HepG2 (cell line): ENCODE measurements around the gene ADAM10. TPM values are rescaled to one million over a fixed set of nuclear protein-coding genes. Genes with fewer than 3 reads are reported as not detected.

Experiments used
- ATAC-seq: fragments of 200-7000 bp; cut with Tn5 transposase; 3 replicates; pipeline ENCODE4 v1.9.1; 2020; ENCODE audit warnings: mild to moderate bottlenecking, moderate library complexity
- BruUV-seq: library from RNA; stranded (reverse); fragments of 400-500 nt; replicated peaks from 2 replicates; lab custom pipeline; 2021; lab: Mats Ljungman, UMichigan
- CTCF ChIA-PET: fragments of 300-600 bp; formaldehyde crosslinking; extraction: SDS; loops from one replicate; lab custom pipeline; 2021; ENCODE audit warnings: low total read pairs, inconsistent platforms, low intra/inter-chr PET ratio; lab: Yijun Ruan, JAX
- POLR2A ChIA-PET: fragments of 350-600 bp; sonication (Branson Sonifier 250); formaldehyde crosslinking; loops from one replicate; lab custom pipeline; 2020; ENCODE audit warnings: antibody characterized with exemption, inconsistent platforms; lab: Yijun Ruan, JAX
- DNase-seq: peaks from one replicate; pipeline ENCODE4 v3.0.0-alpha.2; 2015; ENCODE audit warnings: low spot score
- FAIRE-seq: peaks from 3 replicates; lab custom pipeline; 2011; peaks lifted over from hg19 to GRCh38; lab: Jason Lieb, UNC
- H2AFZ ChIP-seq: one replicate; pipeline ENCODE4 v1.6.1; 2011; ENCODE audit warnings: low read length, inconsistent platforms
- H3K27ac ChIP-seq: fragments of 300-600 bp; 3 replicates; pipeline ENCODE4 v1.8.0; 2011; ENCODE audit warnings: mixed run types, mild to moderate bottlenecking, mixed read lengths, low read length, inconsistent platforms; ENCODE audit not compliant: insufficient read depth; ENCODE audit errors: extremely low read length
- H3K27me3 ChIP-seq, 2 experiments: fragments of 200-600 bp in 1 of 2; 2 replicates in 1 of 2; 3 replicates in 1 of 2; pipeline versions ENCODE4 v1.6.0 to v1.8.0; 2011; ENCODE audit warnings: low read length in 2 of 2, mild to moderate bottlenecking in 2 of 2, moderate library complexity in 2 of 2, inconsistent platforms in 1 of 2; ENCODE audit not compliant: insufficient read depth in 2 of 2, control insufficient read depth in 1 of 2
- H3K36me3 ChIP-seq, 2 experiments: fragments of 200-600 bp in 1 of 2; replicated peaks in 1 of 2; 2 replicates in 1 of 2; 3 replicates in 1 of 2; pipeline versions ENCODE4 v1.5.1 to v1.8.0; 2011; ENCODE audit warnings: low read length in 2 of 2, inconsistent platforms in 1 of 2; ENCODE audit not compliant: insufficient read depth in 2 of 2, control insufficient read depth in 1 of 2
- H3K4me1 ChIP-seq: 2 replicates; pipeline ENCODE4 v1.5.1; 2012; ENCODE audit warnings: low read length, inconsistent platforms; ENCODE audit not compliant: insufficient read depth
- H3K4me2 ChIP-seq: 2 replicates; pipeline ENCODE4 v1.6.0; 2011; ENCODE audit warnings: low read depth, low read length, inconsistent platforms
- H3K4me3 ChIP-seq, 3 experiments: fragments of 200-600 bp in 1 of 3; sonication (generic), shearing (Covaris generic) in 1 of 3; replicated peaks in 1 of 3; 2 replicates each; pipeline ENCODE4 v1.5.1; 2011 to 2016; ENCODE audit warnings: low read length in 3 of 3, inconsistent platforms in 2 of 3, low read depth in 2 of 3, mild to moderate bottlenecking in 2 of 3, control low read depth in 1 of 3, mixed read lengths in 1 of 3; ENCODE audit not compliant: insufficient read depth in 1 of 3
- H3K79me2 ChIP-seq: one replicate; pipeline ENCODE4 v1.6.1; 2011; ENCODE audit warnings: low read length, inconsistent platforms; ENCODE audit not compliant: insufficient read depth
- H3K9ac ChIP-seq: 2 replicates; pipeline ENCODE4 v1.6.0; 2011; ENCODE audit warnings: mild to moderate bottlenecking, low read depth, low read length, inconsistent platforms; ENCODE audit not compliant: insufficient read depth
- H3K9me3 ChIP-seq: 2 replicates; pipeline ENCODE4 v1.5.1; 2012; ENCODE audit warnings: mild to moderate bottlenecking, low read length
- H4K20me1 ChIP-seq: 2 replicates; pipeline ENCODE4 v1.6.0; 2011; ENCODE audit warnings: inconsistent platforms, mild to moderate bottlenecking, low read length, moderate library complexity; ENCODE audit not compliant: insufficient read depth
- HIVEP1 ChIP-seq: sonication (generic); formaldehyde crosslinking; IDR thresholded peaks from 2 replicates; pipeline ENCODE4 v1.4.0; 2020; ENCODE audit warnings: mild to moderate bottlenecking, missing genetic modification reagents
- HMGA1 ChIP-seq: sonication (generic); formaldehyde crosslinking; conservative IDR thresholded peaks from 2 replicates; pipeline ENCODE4 v1.4.0; 2020; ENCODE audit warnings: missing genetic modification reagents
- KLF6 ChIP-seq: IDR thresholded peaks from 2 replicates; pipeline ENCODE4 v1.8.0; 2016; ENCODE audit warnings: missing biosample characterization, missing genetic modification reagents
- SAP130 ChIP-seq: IDR thresholded peaks from 2 replicates; pipeline ENCODE4 v1.6.1; 2016; ENCODE audit warnings: low read depth
- SP5 ChIP-seq: IDR thresholded peaks from 2 replicates; pipeline ENCODE4 v1.6.1; 2016; ENCODE audit warnings: low read depth, borderline replicate concordance
- STAG1 ChIP-seq: sonication (generic); formaldehyde crosslinking; IDR thresholded peaks from 2 replicates; pipeline ENCODE4 v1.4.0; 2020; ENCODE audit warnings: missing genetic modification reagents
- ZMYM4 ChIP-seq: sonication (generic); formaldehyde crosslinking; IDR thresholded peaks from 2 replicates; pipeline ENCODE4 v1.8.1; 2023; ENCODE audit warnings: mild to moderate bottlenecking, missing genetic modification reagents
- ZNF143 ChIP-seq: sonication (generic); formaldehyde crosslinking; IDR thresholded peaks from 2 replicates; pipeline ENCODE4 v1.4.0; 2020; ENCODE audit warnings: missing genetic modification reagents
- ZNF160 ChIP-seq: sonication (generic); formaldehyde crosslinking; IDR thresholded peaks from 2 replicates; pipeline ENCODE4 v1.8.0; 2022; ENCODE audit warnings: mild to moderate bottlenecking, inconsistent platforms, missing genetic modification reagents
- ZNF557 ChIP-seq: sonication (generic); formaldehyde crosslinking; IDR thresholded peaks from 2 replicates; pipeline ENCODE4 v1.4.0; 2020; ENCODE audit warnings: missing genetic modification reagents
- ZNF597 ChIP-seq: sonication (generic); formaldehyde crosslinking; IDR thresholded peaks from 2 replicates; pipeline ENCODE4 v1.5.0; 2020; ENCODE audit warnings: missing genetic modification reagents
- WGBS: methylation state at CpG from one replicate; pipeline ENCODE4 v1.1.6; 2017; ENCODE audit warnings: low lambda C conversion rate; 5-methylcytosine and 5-hydroxymethylcytosine counted together
- in situ Hi-C: cut with HindIII; loops from 2 replicates; pipeline ENCODE4 v1.10.0; 2017; ENCODE audit warnings: low pct_unique_long_range_greater_than_20kb; ENCODE audit not compliant: extremely low pct_ligation_motif_present
- intact Hi-C: fragments of 100-400 bp; cut with micrococcal nuclease; formaldehyde crosslinking; loops from one replicate; pipeline ENCODE4 v1.10.0; 2022; ENCODE audit not compliant: unreplicated experiment
- polyA plus RNA-seq, 8 experiments: library from polyadenylated mRNA; depleted of rRNA in 3 of 8; stranded (reverse) in 7 of 8; unstranded in 1 of 8; fragments of >200 nt; fragmentation: Illumina TruSeq in 4 of 8; extraction: Trizol in 4 of 8; gene quantifications; 2 replicates each; pipeline versions ENCODE4 v1.2.1 to v1.2.3, GENCODE V29; 2011 to 2016; ENCODE audit warnings: low read depth in 4 of 8, missing spikeins in 1 of 8, mixed read lengths in 1 of 8; ENCODE audit not compliant: insufficient read depth in 1 of 8
- total RNA-seq, 5 experiments: library from RNA; depleted of rRNA; stranded (reverse); fragments of >200 nt; fragmentation: Illumina TruSeq; extraction: Trizol; gene quantifications; 2 replicates each; pipeline ENCODE4 v1.2.3, GENCODE V29; 2016; ENCODE audit warnings: low read depth in 1 of 5
- TF ChIP-seq, protein P1 (sequence below): sonication (generic); formaldehyde crosslinking; IDR thresholded peaks from 2 replicates; pipeline ENCODE4 v1.4.0; 2020; ENCODE audit warnings: missing genetic modification reagents

Gene ADAM10
- total and polyA plus RNA-seq, 2 of the 13 experiments (the other 11 are each of a cell fraction or from before 2014, with no cell fraction given): 92.7 to 125 TPM

- TF ChIP-seq, protein P1, sequence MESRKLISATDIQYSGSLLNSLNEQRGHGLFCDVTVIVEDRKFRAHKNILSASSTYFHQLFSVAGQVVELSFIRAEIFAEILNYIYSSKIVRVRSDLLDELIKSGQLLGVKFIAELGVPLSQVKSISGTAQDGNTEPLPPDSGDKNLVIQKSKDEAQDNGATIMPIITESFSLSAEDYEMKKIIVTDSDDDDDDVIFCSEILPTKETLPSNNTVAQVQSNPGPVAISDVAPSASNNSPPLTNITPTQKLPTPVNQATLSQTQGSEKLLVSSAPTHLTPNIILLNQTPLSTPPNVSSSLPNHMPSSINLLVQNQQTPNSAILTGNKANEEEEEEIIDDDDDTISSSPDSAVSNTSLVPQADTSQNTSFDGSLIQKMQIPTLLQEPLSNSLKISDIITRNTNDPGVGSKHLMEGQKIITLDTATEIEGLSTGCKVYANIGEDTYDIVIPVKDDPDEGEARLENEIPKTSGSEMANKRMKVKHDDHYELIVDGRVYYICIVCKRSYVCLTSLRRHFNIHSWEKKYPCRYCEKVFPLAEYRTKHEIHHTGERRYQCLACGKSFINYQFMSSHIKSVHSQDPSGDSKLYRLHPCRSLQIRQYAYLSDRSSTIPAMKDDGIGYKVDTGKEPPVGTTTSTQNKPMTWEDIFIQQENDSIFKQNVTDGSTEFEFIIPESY (CRISPR knock-in tag): no peak
- no peak for TF ChIP-seq ZNF160 (CRISPR knock-in tag)
- TF ChIP-seq STAG1: no peak
Measured at GRCh38 chr15:58650102-58650501, 99.4 kb downstream of the ADAM10 start (continued).

GRCh38 chr15:58649175-58649574 lies 100.3 kb downstream of the ADAM10 start:
- Histone ChIP-seq H3K4me1 (no peaks in the 10 kb centered on the region), H3K79me2 (no peaks in the 10 kb centered on the region), H3K9ac (no peak overlapping the region), H3K36me3 (peaks cover 0 to 22% of the 10 kb centered on the region in 2 experiments; a peak in 3 of 5 replicates), H3K9me3 (no peaks in the 10 kb centered on the region), H3K27me3 (no peaks in the 10 kb centered on the region), H3K4me3 (no peak overlapping the region), H3K27ac (no peak overlapping the region), H4K20me1 (no peaks in the 10 kb centered on the region), H3K4me2 (no peak overlapping the region), H2AFZ (no peak overlapping the region)
- in situ Hi-C loops (no loop called here), intact Hi-C loops (no loop called here)
- ChIA-PET CTCF (no interaction called here), POLR2A (no interaction called here)
- BruUV-seq: no TSS peak
- WGBS: 99% methylated on average over 2 of the region's 2 CpGs
- DNase-seq (no peak), ATAC-seq (no peak), FAIRE-seq (no peak)
- no peak for TF ChIP-seq HMGA1 (CRISPR knock-in tag)
- no peak for TF ChIP-seq ZNF597 (CRISPR knock-in tag)
- TF ChIP-seq HIVEP1 (CRISPR knock-in tag): no peak
- TF ChIP-seq ZNF557 (CRISPR knock-in tag): no peak
- TF ChIP-seq ZNF143 (CRISPR knock-in tag): no peak
- no peak for TF ChIP-seq SAP130 (CRISPR knock-in tag)
- no peak for TF ChIP-seq KLF6 (CRISPR knock-in tag)
- TF ChIP-seq SP5 (CRISPR knock-in tag): no peak
- no peak for TF ChIP-seq ZMYM4
